Fibroblast of skin of left quadriceps (primary cell): ENCODE measurements around the gene ANKRD26.

Experiments used
- DNase-seq, 2 experiments: peaks; one replicate each; pipeline ENCODE4 v3.0.0-alpha.2; 2013; ENCODE audit warnings: low read depth in 2 of 2

Gene ANKRD26

GRCh38 chr10:27020243-27020642, 80.1 kb downstream of the ANKRD26 start:
- no peak for DNase-seq

GRCh38 chr10:27019827-27020226, 80.5 kb downstream of the ANKRD26 start:
- no peak for DNase-seq

- no peak for DNase-seq
Observed at GRCh38 chr10:26997610-26998009, 102.7 kb downstream of the ANKRD26 start.

GRCh38 chr10:26994743-26995142, 105.6 kb downstream of the ANKRD26 start:
- DNase-seq: no peak

GRCh38 chr10:26987851-26988250, 112.4 kb downstream of the ANKRD26 start:
- no peak for DNase-seq

GRCh38 chr10:26983156-26983555, 117.1 kb downstream of the ANKRD26 start:
- no peak for DNase-seq

GRCh38 chr10:26982058-26982457, 118.2 kb downstream of the ANKRD26 start:
- no peak for DNase-seq

- DNase-seq: no peak
Observed at GRCh38 chr10:26981232-26981824, 119.0 kb downstream of the ANKRD26 start.

GRCh38 chr10:26978519-26978918, 121.8 kb downstream of the ANKRD26 start:
- DNase-seq: no peak

- DNase-seq: no peak
Observed at GRCh38 chr10:26977635-26978034, 122.7 kb downstream of the ANKRD26 start.

- DNase-seq: no peak
Observed at GRCh38 chr10:26970667-26971066, 129.6 kb downstream of the ANKRD26 start.

GRCh38 chr10:26969145-26969926, 131.0 kb downstream of the ANKRD26 start:
- peak; percentile 62 to 64 for DNase-seq

- DNase-seq: no peak
Observed at GRCh38 chr10:26962835-26963234, 137.5 kb downstream of the ANKRD26 start.

GRCh38 chr10:26960308-26960707, 140.0 kb downstream of the ANKRD26 start:
- DNase-seq: no peak

- DNase-seq: no peak
Observed at GRCh38 chr10:26959841-26960240, 140.5 kb downstream of the ANKRD26 start.
